Myocyte (in vitro differentiated cells): ENCODE results near the gene BCO2. TPM values are rescaled to one million over a fixed set of nuclear protein-coding genes. Genes with fewer than 3 reads are reported as not detected.
A peak's percentile ranks its signal among the peaks of the same experiment; 100 is the strongest.

Experiments
- DNase-seq: peaks from one replicate; pipeline ENCODE4 v3.0.0-alpha.2; 2012; ENCODE audit warnings: low read depth
- total RNA-seq: library from RNA; depleted of rRNA; stranded (reverse); fragments of >200 nt; gene quantifications from 2 replicates; pipeline ENCODE4 v1.2.3, GENCODE V29; 2014

BCO2 gene
- total RNA-seq, 1 donor from 2014 or later = 0.80 TPM

DNA sequence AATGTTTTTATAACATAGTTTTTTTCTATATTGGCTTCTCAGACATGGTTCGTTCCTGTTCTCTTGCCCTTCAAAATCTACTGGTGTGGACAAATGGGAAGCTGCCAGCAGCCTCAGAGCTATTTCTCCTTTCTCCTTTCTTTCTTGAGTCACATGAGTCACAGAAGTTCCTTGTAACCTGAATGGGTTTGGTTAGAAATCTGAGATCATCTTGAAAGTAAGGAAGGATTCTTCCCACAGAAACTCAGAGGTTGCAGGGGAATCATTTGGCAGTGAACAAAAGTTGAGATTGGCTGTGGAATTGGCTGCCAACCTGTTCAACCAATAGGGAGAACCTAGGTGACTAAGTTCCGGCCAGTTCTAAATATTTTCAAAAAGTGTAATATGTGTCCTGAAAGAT is 72.9 kb downstream of the BCO2 start:
- DNase-seq = peak; percentile 42

DNA sequence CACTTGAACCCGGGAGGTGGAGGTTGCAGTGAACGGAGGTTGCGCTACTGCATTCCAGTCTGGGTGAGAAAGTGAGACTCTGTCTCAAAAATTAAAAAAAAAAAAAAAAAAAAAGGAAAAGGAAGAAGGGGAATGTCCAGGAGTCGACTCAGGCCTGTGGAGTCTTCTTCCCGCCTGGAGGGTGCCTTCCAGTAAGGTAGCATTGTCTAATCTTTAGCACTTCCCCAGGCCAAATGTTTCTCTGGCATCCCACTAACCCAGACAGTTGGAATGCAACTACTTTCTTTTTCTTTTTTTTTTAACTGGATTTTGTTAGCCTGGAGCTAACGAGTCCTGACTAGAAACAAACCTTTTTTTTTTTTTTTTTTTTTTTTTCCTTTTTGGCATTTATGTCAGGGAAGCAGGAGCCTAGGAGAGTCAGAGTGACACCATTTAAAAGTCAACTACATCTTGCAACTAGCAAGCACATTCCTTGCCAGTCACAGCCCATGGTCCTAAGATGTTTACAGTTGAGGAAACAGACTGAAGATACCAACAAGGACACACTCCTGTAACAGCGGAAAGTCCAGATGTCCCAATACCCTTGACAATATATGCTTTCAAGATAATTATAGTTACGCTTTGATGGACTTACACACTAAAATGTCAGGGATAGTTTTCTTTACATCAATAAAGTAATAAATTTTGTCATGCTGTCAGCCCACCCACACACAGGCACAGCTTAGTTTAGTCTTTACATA is 74.7 kb downstream of the BCO2 start:
- DNase-seq = no peak

DNA sequence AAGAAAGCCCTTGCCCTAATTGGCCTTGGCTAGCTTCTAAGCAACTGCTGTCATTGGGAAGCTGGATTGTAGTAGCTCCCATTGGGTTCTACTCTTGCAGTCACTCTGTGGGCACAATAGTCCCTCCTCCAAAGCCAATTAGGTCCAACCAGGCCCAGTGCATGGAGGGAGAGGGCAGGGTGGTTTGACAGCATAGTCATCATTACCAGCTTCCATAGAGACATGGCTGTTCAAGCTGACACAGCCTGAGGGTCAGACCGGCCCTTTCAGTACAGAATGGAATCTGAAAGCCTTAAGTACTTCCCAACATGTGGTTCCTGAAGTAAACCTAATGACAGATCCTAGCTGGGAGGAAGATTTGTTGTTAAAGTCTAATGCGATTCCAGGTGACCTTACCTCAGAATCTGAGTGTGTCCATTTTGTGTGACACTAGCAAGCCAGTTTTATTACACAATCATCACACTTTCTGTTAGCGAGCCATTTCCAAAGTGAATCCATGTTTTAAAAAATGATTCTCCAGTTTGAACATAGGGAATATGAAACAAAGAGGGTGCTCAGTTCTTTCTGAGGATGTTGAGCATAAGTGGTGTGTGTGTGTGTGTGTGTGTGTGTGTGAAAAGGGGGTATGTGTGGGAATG is 78.4 kb downstream of the BCO2 start:
- peak; percentile 19 for DNase-seq

DNA sequence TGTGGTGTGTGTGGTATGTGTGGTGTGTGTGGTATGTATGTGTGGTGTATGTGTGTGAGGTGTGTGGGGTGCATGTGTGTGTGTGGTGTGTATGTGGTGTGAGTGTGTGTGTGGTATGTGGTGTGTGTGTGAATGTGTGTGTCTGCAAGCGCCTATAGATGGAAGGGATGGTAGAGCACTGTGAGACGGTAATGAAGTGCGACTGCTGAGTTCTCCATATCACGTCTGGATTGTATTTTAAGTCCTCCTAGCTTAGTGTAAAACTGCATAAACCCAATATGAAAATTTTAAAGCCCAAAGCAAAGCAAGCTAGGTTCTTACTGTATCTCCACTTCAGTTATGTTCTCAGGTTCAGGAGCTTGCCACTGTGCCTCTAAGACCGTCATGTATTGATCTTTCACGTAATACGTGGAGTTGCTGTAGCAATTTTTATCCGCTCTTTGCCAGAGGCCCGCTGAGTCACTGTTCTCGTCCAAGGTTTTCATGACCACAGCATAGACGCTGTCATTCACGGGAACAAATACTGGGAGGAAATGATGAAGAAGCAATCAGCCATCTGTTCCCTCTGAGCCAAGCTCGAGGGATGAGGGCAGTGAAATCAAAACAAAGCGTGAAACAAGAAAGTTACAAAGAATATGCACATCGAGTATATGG is 79.9 kb downstream of the BCO2 start:
- peak; percentile 84 for DNase-seq

DNA sequence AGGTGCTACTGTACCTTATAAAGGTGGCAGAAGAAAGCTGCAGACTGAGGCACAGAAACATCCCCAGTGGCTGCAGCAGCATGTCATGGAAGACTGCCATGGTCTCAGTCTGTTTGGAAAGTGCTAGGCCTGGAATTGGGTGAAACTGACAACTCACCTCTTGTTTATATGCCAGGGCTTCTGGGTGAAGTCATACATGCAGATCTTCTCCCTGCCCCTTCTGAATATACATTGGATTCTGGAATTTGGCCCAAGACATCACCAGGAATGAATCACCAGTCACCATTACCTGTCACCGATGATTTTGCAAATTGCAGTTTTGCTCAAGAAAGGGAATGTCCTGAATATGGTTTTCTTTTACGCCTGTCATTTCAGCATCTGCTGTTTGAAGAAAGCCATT is 85.2 kb downstream of the BCO2 start, which contains the start of gene PLET1:
PLET1 (minus strand) TSS at position 371 of the 400 bp plus-strand sequence; CDS start at position 100, 271 bp downstream.
- DNase-seq = no peak

DNA sequence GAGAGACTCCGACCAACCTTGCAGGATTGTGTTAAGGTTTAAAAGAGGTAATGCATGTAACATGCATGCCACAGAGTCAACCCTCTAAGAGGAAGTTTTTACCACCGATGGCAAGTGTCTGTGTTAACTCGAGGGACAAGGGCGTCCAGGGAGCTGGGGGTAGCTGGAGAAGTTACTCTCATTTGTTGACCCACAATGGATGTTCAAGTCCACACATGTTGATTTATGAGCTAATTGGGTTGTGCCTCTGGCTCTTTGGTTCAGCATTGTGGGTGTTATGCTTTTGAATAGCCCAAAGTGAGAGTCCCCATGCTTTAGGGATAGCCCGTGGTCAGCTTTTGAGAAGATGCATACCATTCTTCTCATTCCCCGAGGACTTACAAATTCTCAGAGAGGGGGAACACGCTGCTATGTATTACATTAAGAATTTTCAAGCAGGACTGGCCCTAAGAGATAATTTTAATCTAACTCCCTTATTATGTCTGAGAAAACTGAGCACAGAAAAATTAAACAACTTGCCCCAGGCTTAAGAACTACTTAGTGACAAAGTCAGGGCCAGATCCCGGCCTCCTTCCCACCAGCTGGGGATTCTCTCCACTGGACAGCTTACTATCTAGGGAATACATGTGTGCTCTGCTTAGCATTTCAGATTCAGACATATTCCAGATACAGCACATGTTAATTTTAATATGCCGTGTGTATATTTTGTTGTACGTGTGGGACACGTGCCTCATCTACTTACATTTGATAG is 90.5 kb downstream of the BCO2 start:
- DNase-seq = peak; percentile 41

DNA sequence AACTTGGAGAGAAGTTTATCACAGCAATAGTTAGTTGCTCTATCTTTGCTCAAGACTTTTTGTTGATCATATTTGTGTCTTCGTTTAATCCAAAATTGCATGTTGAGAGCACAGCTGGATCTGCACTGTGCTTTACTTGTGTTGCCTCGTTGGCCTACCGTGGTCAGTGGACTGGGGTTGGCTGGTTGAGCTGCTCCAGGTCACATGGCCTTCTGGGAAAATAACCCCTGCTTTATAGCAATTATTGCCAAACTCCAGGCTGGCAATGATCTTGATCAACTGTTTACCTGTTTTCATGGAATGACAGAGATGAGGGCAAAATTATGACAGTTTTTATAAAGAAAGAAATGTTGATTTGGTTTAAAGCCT is 91.1 kb downstream of the BCO2 start:
- DNase-seq = no peak

DNA sequence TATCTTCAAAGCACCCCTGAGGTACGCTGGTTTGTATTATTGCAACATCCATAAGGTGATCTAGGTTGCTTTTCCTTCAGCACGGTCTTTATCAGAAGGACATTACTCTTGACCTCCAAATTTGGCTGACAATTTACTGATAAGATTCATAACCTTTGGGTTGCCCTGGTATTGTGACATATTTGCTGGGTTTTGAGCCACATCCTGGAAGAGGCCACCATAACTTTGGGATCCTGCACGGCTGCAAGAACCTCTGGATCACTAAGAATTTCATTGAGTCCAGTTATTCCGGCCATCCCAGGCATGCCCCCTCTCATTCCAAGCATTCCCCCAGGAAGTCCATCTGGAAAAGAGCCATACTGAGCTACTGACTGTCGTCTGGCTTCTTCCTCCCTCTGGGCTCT is 91.9 kb downstream of the BCO2 start:
- no peak for DNase-seq

DNA sequence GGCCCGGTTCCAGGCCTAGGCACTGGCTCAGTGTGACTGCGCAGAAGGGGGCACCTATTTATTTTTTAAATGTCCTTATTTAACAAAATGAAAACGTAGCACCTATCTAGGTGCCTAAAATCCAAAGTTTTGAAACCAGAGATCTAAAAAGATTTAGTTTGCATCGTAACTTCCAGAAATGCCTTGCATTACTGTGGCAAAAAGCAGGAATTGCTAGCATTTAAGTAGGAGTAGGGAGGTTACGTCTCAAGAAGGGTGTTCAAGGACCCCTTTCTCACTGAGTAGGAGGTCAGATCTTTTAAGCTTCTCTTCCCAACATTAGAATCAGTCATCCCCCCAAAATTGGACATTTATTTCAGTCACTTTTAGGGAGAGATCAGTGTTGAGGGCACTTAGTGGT is 93.1 kb downstream of the BCO2 start:
- DNase-seq = no peak

Other genes starting within 250 kb of the BCO2 start
- 17.7 and 19.6 TPM in 2 replicates for gene DIXDC1, start 238.2 kb upstream of the BCO2 start, total RNA-seq
- 41.9 and 65.1 TPM in 2 replicates for gene DLAT, start 150.1 kb upstream of the BCO2 start, total RNA-seq
- 1.1 and 1.5 TPM in 2 replicates for gene PIH1D2, start 101.5 kb upstream of the BCO2 start, total RNA-seq
- 20.6 and 29.3 TPM in 2 replicates for gene NKAPD1, start 101.2 kb upstream of the BCO2 start, total RNA-seq
- 55.0 and 62.6 TPM in 2 replicates for gene TIMM8B, start 88.8 kb upstream of the BCO2 start, total RNA-seq
- 107 and 123 TPM in 2 replicates for gene SDHD, start 88.6 kb upstream of the BCO2 start, total RNA-seq
- not detected in 2 replicates for gene IL18, start 11.4 kb upstream of the BCO2 start, total RNA-seq
- gene TEX12, start 8.1 kb upstream of the BCO2 start, total RNA-seq = not detected in 2 replicates
- 27.9 and 32.8 TPM in 2 replicates for gene PTS, start 50.9 kb downstream of the BCO2 start, total RNA-seq
- not detected in 2 replicates for gene PLET1, start 85.3 kb downstream of the BCO2 start, total RNA-seq